ENCODE measurements around the gene SLC4A3. TPM values are rescaled to one million over a fixed set of nuclear protein-coding genes. Genes with fewer than 3 reads are reported as not detected.

The SLC4A3 gene
- total RNA-seq, 1 experiment from 2014 or later = 13.5 TPM

DNA sequence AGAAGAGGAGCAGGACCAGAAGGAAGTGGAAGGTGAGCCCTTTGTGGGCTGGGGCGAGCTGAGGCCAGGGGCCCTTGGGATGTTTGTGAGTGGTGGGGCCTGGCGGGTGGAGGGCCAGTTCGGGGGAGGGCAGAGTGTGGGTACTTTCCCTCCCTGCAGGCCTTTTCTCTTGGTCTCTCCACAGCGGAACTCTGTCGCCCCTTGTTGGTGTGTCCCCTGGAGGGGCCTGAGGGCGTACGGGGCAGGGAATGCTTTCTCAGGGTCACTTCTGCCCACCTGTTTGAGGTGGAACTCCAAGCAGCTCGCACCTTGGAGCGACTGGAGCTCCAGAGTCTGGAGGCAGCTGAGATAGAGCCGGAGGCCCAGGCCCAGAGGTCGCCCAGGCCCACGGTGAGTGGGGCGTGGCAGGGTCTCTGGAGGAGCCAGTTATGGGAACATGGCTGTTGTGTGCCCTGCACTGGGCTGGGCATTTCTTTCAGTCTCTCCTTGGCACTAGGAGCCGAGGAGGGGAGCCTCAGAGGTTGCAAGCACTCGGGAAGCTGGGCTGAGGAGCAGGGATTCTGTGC is 18.9 kb upstream of the SLC4A3 start:
- BruUV-seq (replicated peaks) = no TSS peak
- TF ChIP-seq, protein P1, sequence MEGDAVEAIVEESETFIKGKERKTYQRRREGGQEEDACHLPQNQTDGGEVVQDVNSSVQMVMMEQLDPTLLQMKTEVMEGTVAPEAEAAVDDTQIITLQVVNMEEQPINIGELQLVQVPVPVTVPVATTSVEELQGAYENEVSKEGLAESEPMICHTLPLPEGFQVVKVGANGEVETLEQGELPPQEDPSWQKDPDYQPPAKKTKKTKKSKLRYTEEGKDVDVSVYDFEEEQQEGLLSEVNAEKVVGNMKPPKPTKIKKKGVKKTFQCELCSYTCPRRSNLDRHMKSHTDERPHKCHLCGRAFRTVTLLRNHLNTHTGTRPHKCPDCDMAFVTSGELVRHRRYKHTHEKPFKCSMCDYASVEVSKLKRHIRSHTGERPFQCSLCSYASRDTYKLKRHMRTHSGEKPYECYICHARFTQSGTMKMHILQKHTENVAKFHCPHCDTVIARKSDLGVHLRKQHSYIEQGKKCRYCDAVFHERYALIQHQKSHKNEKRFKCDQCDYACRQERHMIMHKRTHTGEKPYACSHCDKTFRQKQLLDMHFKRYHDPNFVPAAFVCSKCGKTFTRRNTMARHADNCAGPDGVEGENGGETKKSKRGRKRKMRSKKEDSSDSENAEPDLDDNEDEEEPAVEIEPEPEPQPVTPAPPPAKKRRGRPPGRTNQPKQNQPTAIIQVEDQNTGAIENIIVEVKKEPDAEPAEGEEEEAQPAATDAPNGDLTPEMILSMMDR (IDR thresholded peaks at IDR 0.05) = no peak
- TF ChIP-seq, protein P2, sequence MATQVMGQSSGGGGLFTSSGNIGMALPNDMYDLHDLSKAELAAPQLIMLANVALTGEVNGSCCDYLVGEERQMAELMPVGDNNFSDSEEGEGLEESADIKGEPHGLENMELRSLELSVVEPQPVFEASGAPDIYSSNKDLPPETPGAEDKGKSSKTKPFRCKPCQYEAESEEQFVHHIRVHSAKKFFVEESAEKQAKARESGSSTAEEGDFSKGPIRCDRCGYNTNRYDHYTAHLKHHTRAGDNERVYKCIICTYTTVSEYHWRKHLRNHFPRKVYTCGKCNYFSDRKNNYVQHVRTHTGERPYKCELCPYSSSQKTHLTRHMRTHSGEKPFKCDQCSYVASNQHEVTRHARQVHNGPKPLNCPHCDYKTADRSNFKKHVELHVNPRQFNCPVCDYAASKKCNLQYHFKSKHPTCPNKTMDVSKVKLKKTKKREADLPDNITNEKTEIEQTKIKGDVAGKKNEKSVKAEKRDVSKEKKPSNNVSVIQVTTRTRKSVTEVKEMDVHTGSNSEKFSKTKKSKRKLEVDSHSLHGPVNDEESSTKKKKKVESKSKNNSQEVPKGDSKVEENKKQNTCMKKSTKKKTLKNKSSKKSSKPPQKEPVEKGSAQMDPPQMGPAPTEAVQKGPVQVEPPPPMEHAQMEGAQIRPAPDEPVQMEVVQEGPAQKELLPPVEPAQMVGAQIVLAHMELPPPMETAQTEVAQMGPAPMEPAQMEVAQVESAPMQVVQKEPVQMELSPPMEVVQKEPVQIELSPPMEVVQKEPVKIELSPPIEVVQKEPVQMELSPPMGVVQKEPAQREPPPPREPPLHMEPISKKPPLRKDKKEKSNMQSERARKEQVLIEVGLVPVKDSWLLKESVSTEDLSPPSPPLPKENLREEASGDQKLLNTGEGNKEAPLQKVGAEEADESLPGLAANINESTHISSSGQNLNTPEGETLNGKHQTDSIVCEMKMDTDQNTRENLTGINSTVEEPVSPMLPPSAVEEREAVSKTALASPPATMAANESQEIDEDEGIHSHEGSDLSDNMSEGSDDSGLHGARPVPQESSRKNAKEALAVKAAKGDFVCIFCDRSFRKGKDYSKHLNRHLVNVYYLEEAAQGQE (IDR thresholded peaks at IDR 0.05; ENCODE audit: insufficient read depth in 1 of 2, low read depth in 2 of 2, low read length in 1 of 2) = no peak
- TF ChIP-seq POLR2AphosphoS5 (IDR thresholded peaks at IDR 0.05; ENCODE audit: low read depth, low read length) (no peak), SIN3A (IDR thresholded peaks at IDR 0.05; ENCODE audit: borderline replicate concordance, insufficient read depth, low read depth, low read length) (no peak), TCF7L2 (IDR thresholded peaks at IDR 0.05; ENCODE audit: low read depth, low read length) (no peak)
- H3K4me3 ChIP-seq (ENCODE audit: low read depth in 2 of 2, low read length in 2 of 2) = no peak overlapping the region
- H3K27me3 ChIP-seq (ENCODE audit: control insufficient read depth, insufficient read depth, low read length) = no peaks in the 10 kb centered on the region
- H3K9me3 ChIP-seq (ENCODE audit: control insufficient read depth, insufficient read depth, low read depth, low read length) = no peaks in the 10 kb centered on the region
- in situ Hi-C loops (cut with HindIII; ENCODE audit: low pct_unique_long_range_greater_than_20kb, low sequenced_read_pairs) (no loop called here), intact Hi-C loops (cut with micrococcal nuclease; ENCODE audit: unreplicated experiment) (no loop called here)
- DNase-seq (ENCODE audit: low read depth, low spot score) (no peak), ATAC-seq (no peak)
- CTCF ChIA-PET = no interaction called here
- no peaks in the 10 kb centered on the region for H3K4me1 ChIP-seq (ENCODE audit: control insufficient read depth, insufficient read depth, low read length)
- POLR2A ChIA-PET = no interaction called here
- 0 out of 2 replicates have a peak, but pooled peaks cover 3% of the 10 kb centered on the region for H3K36me3 ChIP-seq (ENCODE audit: control insufficient read depth, insufficient read depth, low read length)
- H3K27ac ChIP-seq (ENCODE audit: low read length) = no peak overlapping the region

DNA sequence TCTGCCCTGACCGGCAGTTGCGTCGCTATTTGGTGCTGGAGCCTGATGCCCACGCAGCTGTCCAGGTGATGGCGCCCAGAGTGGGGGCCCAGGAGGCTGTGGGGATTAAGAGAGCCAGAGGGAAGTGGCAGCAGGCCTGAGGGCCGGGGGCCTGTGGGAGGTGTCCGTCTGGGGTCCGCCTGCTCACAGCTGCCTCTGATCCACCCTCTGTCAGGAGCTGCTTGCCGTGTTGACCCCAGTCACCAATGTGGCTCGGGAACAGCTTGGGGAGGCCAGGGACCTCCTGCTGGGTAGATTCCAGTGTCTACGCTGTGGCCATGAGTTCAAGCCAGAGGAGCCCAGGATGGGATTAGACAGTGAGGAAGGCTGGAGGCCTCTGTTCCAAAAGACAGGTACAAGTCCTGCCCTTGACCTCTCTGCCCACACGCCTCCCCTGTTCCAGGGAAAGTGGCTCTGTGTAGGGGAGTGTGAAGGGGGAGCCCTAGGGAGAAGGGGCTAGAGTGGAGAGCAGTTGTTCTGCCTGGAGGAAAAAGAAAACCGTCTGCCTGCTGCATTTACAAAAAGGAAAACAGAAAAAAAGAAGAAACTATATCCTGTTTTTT is 18.2 kb upstream of the SLC4A3 start:
- no peaks in the 10 kb centered on the region for H3K27me3 ChIP-seq (ENCODE audit: control insufficient read depth, insufficient read depth, low read length)
- no peaks in the 10 kb centered on the region for H3K4me1 ChIP-seq (ENCODE audit: control insufficient read depth, insufficient read depth, low read length)
- H3K27ac ChIP-seq (ENCODE audit: low read length) = no peak overlapping the region
- TF ChIP-seq SIN3A (IDR thresholded peaks at IDR 0.05; ENCODE audit: borderline replicate concordance, insufficient read depth, low read depth, low read length) (no peak), TCF7L2 (IDR thresholded peaks at IDR 0.05; ENCODE audit: low read depth, low read length) (no peak), POLR2AphosphoS5 (IDR thresholded peaks at IDR 0.05; ENCODE audit: low read depth, low read length) (no peak)
- TF ChIP-seq, protein P1 (IDR thresholded peaks at IDR 0.05) = no peak
- TF ChIP-seq, protein P2 (IDR thresholded peaks at IDR 0.05; ENCODE audit: insufficient read depth in 1 of 2, low read depth in 2 of 2, low read length in 1 of 2) = no peak
- H3K4me3 ChIP-seq (ENCODE audit: low read depth in 2 of 2, low read length in 2 of 2) = no peak overlapping the region
- intact Hi-C loops (cut with micrococcal nuclease; ENCODE audit: unreplicated experiment) = no loop called here
- no peaks in the 10 kb centered on the region for H3K9me3 ChIP-seq (ENCODE audit: control insufficient read depth, insufficient read depth, low read depth, low read length)
- DNase-seq (ENCODE audit: low read depth, low spot score) = no peak
- in situ Hi-C loops (cut with HindIII; ENCODE audit: low pct_unique_long_range_greater_than_20kb, low sequenced_read_pairs) = no loop called here
- ATAC-seq = no peak
- ChIA-PET CTCF (no interaction called here), POLR2A (no interaction called here)
- BruUV-seq (replicated peaks) = no TSS peak
- 0 out of 2 replicates have a peak, but pooled peaks cover 3% of the 10 kb centered on the region for H3K36me3 ChIP-seq (ENCODE audit: control insufficient read depth, insufficient read depth, low read length)
